DMS114 treated with DMSO at 0.1 percent for 48 hours (cell line): ENCODE data around the gene FAM174C.
A peak's percentile ranks its signal among the peaks of the same experiment; 100 is the strongest.

ENCODE experiments used
- DNase-seq: peaks from one replicate; lab custom pipeline; 2025; ENCODE audit not compliant: unreplicated experiment; lab: John Stamatoyannopoulos, UW

FAM174C gene

GRCh38 chr19:1275260-1275975 lies at the start of gene FAM174C:
TSS of gene FAM174C (plus strand) at chr19:1275530. CDS start at chr19:1275550, 20 bp downstream.
- DNase-seq: peak; percentile 72

GRCh38 chr19:1226227-1226518 lies 49.2 kb upstream of the FAM174C start:
- no peak for DNase-seq

GRCh38 chr19:1226522-1227303 lies 48.6 kb upstream of the FAM174C start:
- no peak for DNase-seq

- DNase-seq: no peak
Measured at GRCh38 chr19:1227304-1228054, 47.9 kb upstream of the FAM174C start.

GRCh38 chr19:1228161-1228957 lies 47.0 kb upstream of the FAM174C start:
- no peak for DNase-seq

GRCh38 chr19:1229056-1229923 lies 46.0 kb upstream of the FAM174C start:
- DNase-seq: no peak

GRCh38 chr19:1229924-1230782 lies 45.2 kb upstream of the FAM174C start:
- no peak for DNase-seq

GRCh38 chr19:1230783-1231489 lies 44.4 kb upstream of the FAM174C start:
- no peak for DNase-seq

- no peak for DNase-seq
Measured at GRCh38 chr19:1231729-1232637, 43.3 kb upstream of the FAM174C start.

- no peak for DNase-seq
Measured at GRCh38 chr19:1232652-1233072, 42.7 kb upstream of the FAM174C start.

GRCh38 chr19:1233115-1233667 lies 42.1 kb upstream of the FAM174C start:
- no peak for DNase-seq

- no peak for DNase-seq
Measured at GRCh38 chr19:1234051-1234954, 41.0 kb upstream of the FAM174C start.

GRCh38 chr19:1234955-1235380 lies 40.4 kb upstream of the FAM174C start:
- no peak for DNase-seq

GRCh38 chr19:1235625-1236538 lies 39.4 kb upstream of the FAM174C start:
- no peak for DNase-seq

- no peak for DNase-seq
Measured at GRCh38 chr19:1236576-1236975, 38.8 kb upstream of the FAM174C start.
